PFSK-1 (cell line): ENCODE data around the gene CLDN6.

ENCODE experiments used
- POLR2AphosphoS5 ChIP-seq: IDR thresholded peaks from 2 replicates; pipeline ENCODE4 v1.6.1; 2012; ENCODE audit warnings: low read depth, mild to moderate bottlenecking, control low read depth, low read length, moderate library complexity
- REST ChIP-seq, 2 experiments: IDR thresholded peaks; 2 replicates each; pipeline versions ENCODE4 v1.6.1 to v1.8.0; 2011 to 2012; ENCODE audit warnings: low read depth in 2 of 2, low read length in 2 of 2, control low read depth in 1 of 2, inconsistent platforms in 1 of 2, mild to moderate bottlenecking in 1 of 2, moderate library complexity in 1 of 2; ENCODE audit not compliant: insufficient read depth in 1 of 2
- SIN3A ChIP-seq: IDR thresholded peaks from 2 replicates; pipeline ENCODE4 v1.6.1; 2012; ENCODE audit warnings: mild to moderate bottlenecking, low read length, moderate library complexity, borderline replicate concordance; ENCODE audit not compliant: insufficient read depth
- TAF1 ChIP-seq: IDR thresholded peaks from 2 replicates; pipeline ENCODE4 v1.6.1; 2012; ENCODE audit warnings: low read length, control low read depth, borderline replicate concordance; ENCODE audit not compliant: insufficient read depth

DNA sequence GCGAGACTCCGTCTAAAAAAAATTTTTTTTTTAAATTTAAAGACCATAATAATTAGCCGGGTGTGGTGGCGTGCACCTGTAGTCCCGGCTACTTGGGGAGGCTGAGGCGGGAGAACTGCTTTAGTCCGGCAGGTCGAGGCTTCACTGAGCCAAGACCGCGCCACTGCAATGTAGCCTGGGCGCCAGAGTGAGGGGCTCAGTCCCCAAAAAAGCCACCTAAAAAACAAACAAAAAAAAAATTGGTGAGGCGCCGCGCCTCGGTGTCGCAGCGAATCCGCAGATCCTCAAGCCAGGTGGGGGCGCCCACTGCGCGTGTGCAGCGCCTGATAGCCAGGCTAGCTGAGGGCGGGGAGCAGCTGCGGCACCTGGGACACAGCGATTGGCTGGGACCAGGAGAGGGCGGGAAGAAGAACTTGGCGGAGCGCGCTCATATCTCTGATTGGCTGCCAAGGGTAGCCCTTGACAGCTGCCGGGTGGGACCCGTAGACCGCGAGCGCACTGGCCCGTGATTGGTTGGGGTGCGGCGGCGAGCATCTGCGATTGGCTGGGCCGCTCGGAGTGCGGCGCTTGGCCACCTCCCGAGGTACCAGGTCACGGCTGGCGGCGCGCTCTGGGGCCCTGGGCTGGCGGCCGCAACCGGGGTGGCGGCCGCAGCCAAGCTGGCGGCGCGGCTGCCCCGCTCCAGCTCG, 14.3 kb downstream of the CLDN6 start:
- TF ChIP-seq REST (IDR thresholded peaks at IDR 0.05; ENCODE audit: insufficient read depth in 1 of 2, low read depth in 2 of 2, low read length in 2 of 2) (no peak), POLR2AphosphoS5 (no peak), SIN3A (no peak), TAF1 (no peak)
